ENCODE measurements around the gene CEP83.

The CEP83 gene

DNA sequence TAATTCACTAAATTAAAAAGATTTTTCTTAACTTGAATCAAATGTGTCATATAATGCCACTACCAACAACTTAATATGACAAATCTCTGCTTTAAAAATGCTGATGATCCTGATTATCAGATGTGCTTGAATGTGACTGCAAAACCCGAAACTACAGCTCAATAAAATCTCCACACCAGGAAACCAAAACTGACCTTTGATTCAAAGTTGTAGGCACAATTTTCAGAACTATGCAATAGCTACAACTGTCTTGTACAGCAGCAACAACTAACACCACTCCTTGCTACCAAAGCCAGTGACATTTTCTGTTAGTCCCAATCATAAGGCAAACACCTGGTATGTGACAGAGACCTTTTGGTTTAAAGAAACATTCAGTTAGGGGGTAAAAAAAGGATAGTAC is 147.3 kb downstream of the CEP83 start:
- TF ChIP-seq, protein P1, sequence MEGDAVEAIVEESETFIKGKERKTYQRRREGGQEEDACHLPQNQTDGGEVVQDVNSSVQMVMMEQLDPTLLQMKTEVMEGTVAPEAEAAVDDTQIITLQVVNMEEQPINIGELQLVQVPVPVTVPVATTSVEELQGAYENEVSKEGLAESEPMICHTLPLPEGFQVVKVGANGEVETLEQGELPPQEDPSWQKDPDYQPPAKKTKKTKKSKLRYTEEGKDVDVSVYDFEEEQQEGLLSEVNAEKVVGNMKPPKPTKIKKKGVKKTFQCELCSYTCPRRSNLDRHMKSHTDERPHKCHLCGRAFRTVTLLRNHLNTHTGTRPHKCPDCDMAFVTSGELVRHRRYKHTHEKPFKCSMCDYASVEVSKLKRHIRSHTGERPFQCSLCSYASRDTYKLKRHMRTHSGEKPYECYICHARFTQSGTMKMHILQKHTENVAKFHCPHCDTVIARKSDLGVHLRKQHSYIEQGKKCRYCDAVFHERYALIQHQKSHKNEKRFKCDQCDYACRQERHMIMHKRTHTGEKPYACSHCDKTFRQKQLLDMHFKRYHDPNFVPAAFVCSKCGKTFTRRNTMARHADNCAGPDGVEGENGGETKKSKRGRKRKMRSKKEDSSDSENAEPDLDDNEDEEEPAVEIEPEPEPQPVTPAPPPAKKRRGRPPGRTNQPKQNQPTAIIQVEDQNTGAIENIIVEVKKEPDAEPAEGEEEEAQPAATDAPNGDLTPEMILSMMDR (IDR thresholded peaks at IDR 0.05; ENCODE audit: poor library complexity, severe bottlenecking), result no peak
- no peak for ATAC-seq (ENCODE audit: low read depth)

DNA sequence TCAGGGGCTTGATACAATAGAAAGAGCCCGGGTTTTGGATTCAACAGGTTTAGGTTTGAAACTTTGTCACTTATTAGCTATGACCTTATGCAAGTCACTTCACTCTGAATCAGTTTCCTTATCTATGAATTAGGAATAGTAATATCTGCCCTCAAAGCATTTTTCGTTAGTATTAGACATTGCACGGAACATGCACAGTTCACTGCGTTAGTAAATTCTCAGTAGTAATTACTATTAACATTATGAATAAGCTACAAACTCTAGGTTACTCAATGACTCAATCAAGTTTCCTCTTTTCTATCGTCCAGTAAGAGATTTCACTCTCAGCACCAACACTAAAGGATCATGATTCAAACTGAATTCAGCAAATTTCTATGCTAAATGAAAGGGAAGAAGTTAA is 150.3 kb downstream of the CEP83 start:
- H3K27ac ChIP-seq (ENCODE audit: poor library complexity, severe bottlenecking), result no peak overlapping the region
- no peaks in the 10 kb centered on the region for H3K4me1 ChIP-seq (ENCODE audit: insufficient read depth, poor library complexity, severe bottlenecking)
- no peaks in the 10 kb centered on the region for H3K27me3 ChIP-seq (ENCODE audit: insufficient read depth, poor library complexity, severe bottlenecking)
- no peak for DNase-seq (ENCODE audit: low spot score)
- ATAC-seq (ENCODE audit: low read depth), result no peak
- H3K4me3 ChIP-seq (ENCODE audit: severe bottlenecking), result no peak overlapping the region
- H3K36me3 ChIP-seq (ENCODE audit: low read depth), result peaks cover 22% of the 10 kb centered on the region
- TF ChIP-seq, protein P1 (IDR thresholded peaks at IDR 0.05; ENCODE audit: poor library complexity, severe bottlenecking), result no peak
- no peaks in the 10 kb centered on the region for H3K9me3 ChIP-seq (ENCODE audit: severe bottlenecking)

More for the DNA sequence above, 147.3 kb downstream of the CEP83 start:
- Histone ChIP-seq H3K9me3 (ENCODE audit: severe bottlenecking) (no peaks in the 10 kb centered on the region), H3K27me3 (ENCODE audit: insufficient read depth, poor library complexity, severe bottlenecking) (no peaks in the 10 kb centered on the region), H3K36me3 (ENCODE audit: low read depth) (peaks cover 19% of the 10 kb centered on the region), H3K27ac (ENCODE audit: poor library complexity, severe bottlenecking) (no peak overlapping the region), H3K4me3 (ENCODE audit: severe bottlenecking) (no peak overlapping the region), H3K4me1 (ENCODE audit: insufficient read depth, poor library complexity, severe bottlenecking) (no peaks in the 10 kb centered on the region)
- DNase-seq (ENCODE audit: low spot score), result no peak

DNA sequence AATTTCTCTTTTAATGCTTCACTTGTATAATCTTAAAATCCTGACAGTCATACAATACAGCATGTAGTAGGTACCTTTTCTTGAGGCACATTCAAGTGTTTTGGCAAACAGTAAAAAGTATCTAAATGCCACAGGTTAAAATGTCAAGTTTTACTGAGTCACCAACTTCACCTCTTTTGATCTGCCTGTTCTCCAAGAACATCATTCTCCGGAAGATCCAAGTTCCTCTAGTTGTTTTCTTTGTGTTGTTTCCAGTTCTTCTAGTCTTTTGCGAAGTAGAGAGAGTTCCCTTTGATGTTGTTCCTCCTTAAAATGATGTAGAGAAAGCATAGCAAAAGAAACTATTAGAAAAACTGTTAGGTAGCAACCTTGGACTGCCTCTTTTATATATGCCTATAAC is 151.1 kb downstream of the CEP83 start:
- Histone ChIP-seq H3K4me1 (ENCODE audit: insufficient read depth, poor library complexity, severe bottlenecking) (no peaks in the 10 kb centered on the region), H3K27ac (ENCODE audit: poor library complexity, severe bottlenecking) (no peak overlapping the region), H3K36me3 (ENCODE audit: low read depth) (peaks cover 22% of the 10 kb centered on the region), H3K9me3 (ENCODE audit: severe bottlenecking) (no peaks in the 10 kb centered on the region), H3K4me3 (ENCODE audit: severe bottlenecking) (no peak overlapping the region), H3K27me3 (ENCODE audit: insufficient read depth, poor library complexity, severe bottlenecking) (no peaks in the 10 kb centered on the region)
- TF ChIP-seq, protein P1 (IDR thresholded peaks at IDR 0.05; ENCODE audit: poor library complexity, severe bottlenecking), result no peak
- DNase-seq (ENCODE audit: low spot score) (no peak), ATAC-seq (ENCODE audit: low read depth) (no peak)

DNA sequence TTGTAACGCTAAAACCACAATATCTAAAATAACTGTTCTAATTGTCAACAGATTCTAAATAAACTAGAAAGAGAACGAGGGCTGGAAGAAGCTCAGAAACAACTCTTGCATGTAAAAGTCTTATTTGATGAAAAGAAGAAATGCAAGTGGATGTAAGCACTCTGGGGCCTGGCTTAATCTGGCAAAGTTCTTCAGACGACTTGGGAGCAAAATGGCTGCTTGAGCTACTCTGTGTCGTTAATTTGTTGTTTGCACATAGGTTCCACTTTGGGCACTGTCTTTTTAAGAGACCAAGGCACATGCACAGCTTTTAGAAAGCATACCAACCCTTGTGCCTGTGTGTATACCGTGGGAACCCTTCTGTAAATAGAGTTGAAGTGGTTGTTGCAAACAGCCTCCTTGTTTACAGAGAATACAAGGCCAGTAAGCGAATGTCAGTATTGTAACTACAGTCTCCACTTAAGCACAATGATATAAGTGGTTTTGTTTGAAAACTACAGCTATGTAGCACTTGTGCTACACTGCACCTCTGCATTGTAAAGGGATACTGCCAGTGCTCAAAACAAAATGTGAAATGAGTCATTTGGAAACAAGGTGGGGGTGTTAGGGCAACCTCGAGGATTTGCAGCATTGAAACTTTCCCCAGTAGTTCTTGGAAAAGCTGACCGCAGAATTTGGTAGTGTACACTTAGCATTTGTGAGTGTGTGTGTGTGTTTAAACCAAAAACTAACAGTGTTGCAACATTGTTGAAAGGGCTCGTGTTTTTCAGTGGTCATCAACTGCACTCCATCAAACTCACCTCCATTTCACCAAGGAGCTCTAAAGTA is 154.3 kb downstream of the CEP83 start:
- no peak for DNase-seq (ENCODE audit: low spot score)
- TF ChIP-seq, protein P1 (IDR thresholded peaks at IDR 0.05; ENCODE audit: poor library complexity, severe bottlenecking), result no peak
- Histone ChIP-seq H3K4me3 (ENCODE audit: severe bottlenecking) (no peak overlapping the region), H3K4me1 (ENCODE audit: insufficient read depth, poor library complexity, severe bottlenecking) (no peaks in the 10 kb centered on the region), H3K27ac (ENCODE audit: poor library complexity, severe bottlenecking) (no peak overlapping the region), H3K27me3 (ENCODE audit: insufficient read depth, poor library complexity, severe bottlenecking) (no peaks in the 10 kb centered on the region), H3K9me3 (ENCODE audit: severe bottlenecking) (no peaks in the 10 kb centered on the region), H3K36me3 (ENCODE audit: low read depth) (peaks cover 15% of the 10 kb centered on the region)
- no peak for ATAC-seq (ENCODE audit: low read depth)

DNA sequence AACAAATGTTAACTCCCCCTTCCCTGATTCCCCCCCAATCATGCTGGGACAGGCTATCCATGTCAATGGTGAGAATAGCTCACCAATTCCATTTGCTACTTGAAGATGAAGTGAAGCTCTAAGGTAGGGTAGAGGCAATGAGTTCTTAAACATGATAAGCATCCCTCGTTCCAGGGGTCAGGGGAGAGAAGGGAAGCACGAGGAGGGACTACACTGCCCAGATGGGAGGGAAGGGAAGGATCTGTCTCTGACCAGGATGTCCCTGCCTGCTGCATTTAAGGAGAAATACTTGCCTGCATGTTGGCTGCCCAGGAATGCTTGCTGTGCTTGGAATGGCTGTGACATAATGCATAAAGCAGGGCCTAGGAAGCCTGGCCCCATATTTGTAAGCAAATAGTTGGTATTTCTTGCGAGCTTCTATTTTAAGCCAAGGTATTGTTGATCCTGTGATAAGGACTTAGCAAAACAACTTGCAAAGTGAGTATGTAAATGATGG is 155.1 kb downstream of the CEP83 start:
- no peaks in the 10 kb centered on the region for H3K9me3 ChIP-seq (ENCODE audit: severe bottlenecking)
- no peak overlapping the region for H3K4me3 ChIP-seq (ENCODE audit: severe bottlenecking)

More for the DNA sequence above, 155.1 kb downstream of the CEP83 start:
- DNase-seq (ENCODE audit: low spot score) (no peak), ATAC-seq (ENCODE audit: low read depth) (no peak)
- no peaks in the 10 kb centered on the region for H3K27me3 ChIP-seq (ENCODE audit: insufficient read depth, poor library complexity, severe bottlenecking)
- peaks cover 12% of the 10 kb centered on the region for H3K36me3 ChIP-seq (ENCODE audit: low read depth)
- TF ChIP-seq, protein P1 (IDR thresholded peaks at IDR 0.05; ENCODE audit: poor library complexity, severe bottlenecking), result no peak
- no peak overlapping the region for H3K27ac ChIP-seq (ENCODE audit: poor library complexity, severe bottlenecking)
- H3K4me1 ChIP-seq (ENCODE audit: insufficient read depth, poor library complexity, severe bottlenecking), result no peaks in the 10 kb centered on the region

Measured in RWPE2 (cell line).